Thyroid gland (tissue), 4 donors: ENCODE results near the gene ZNF184.

Experiments used
- POLR2A ChIP-seq, 2 donors: fragments of 450-650 bp; IDR thresholded peaks; one replicate each; pipeline ENCODE4 v1.6.1; 2017; ENCODE audit warnings: antibody characterized with exemption in 2 of 2, mild to moderate bottlenecking in 2 of 2, moderate library complexity in 1 of 2
- TF ChIP-seq, protein P1 (sequence below), 6 experiments: fragments of 200-600 bp in 3 of 6; fragments of 450-650 bp in 3 of 6; sonication (generic) in 3 of 6; IDR thresholded peaks; one replicate each; pipeline ENCODE4 v1.5.1; 2016 to 2019; ENCODE audit warnings: antibody characterized with exemption in 6 of 6, mild to moderate bottlenecking in 2 of 6, inconsistent platforms in 1 of 6, moderate library complexity in 1 of 6

DNA sequence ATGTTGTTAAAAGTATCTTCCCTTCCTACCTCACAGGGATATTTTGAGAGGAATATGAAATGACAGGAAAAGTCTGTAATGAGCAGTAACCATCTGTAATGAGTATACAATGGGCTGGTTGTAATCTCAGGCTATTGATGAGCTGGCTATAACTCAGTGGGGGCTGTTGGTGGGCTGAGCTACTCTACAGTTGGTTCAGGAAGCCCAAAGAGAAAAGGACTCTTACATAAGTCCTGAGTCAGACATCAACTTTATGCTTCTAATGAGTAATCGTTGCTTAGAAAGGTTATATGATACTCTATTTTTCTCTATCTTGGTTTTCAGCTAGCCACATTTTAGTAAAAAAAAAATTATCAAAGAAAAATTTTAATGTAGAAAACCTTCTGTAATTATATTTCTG is 57.9 kb downstream of the ZNF184 start:
- TF ChIP-seq POLR2A (IDR thresholded peaks at IDR 0.05), result no peak
- TF ChIP-seq, protein P1, sequence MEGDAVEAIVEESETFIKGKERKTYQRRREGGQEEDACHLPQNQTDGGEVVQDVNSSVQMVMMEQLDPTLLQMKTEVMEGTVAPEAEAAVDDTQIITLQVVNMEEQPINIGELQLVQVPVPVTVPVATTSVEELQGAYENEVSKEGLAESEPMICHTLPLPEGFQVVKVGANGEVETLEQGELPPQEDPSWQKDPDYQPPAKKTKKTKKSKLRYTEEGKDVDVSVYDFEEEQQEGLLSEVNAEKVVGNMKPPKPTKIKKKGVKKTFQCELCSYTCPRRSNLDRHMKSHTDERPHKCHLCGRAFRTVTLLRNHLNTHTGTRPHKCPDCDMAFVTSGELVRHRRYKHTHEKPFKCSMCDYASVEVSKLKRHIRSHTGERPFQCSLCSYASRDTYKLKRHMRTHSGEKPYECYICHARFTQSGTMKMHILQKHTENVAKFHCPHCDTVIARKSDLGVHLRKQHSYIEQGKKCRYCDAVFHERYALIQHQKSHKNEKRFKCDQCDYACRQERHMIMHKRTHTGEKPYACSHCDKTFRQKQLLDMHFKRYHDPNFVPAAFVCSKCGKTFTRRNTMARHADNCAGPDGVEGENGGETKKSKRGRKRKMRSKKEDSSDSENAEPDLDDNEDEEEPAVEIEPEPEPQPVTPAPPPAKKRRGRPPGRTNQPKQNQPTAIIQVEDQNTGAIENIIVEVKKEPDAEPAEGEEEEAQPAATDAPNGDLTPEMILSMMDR (IDR thresholded peaks at IDR 0.05), result no peak
